T-helper 1 cell treated with Interleukin-12 subunit alpha and Interleukin-12 subunit beta and Interleukin-4 antibody, amounts not matched to agents 30 μg/mL and 1 μg/mL, for 36 hours (primary cell): ENCODE measurements around the gene RAD51D.
A peak's percentile ranks its signal among the peaks of the same experiment; 100 is the strongest.
"Not testable (repeated sequence)": the region's sequence is repeated elsewhere in the genome, so short reads cannot be mapped to it uniquely, and the experiment has no call there.

Experiments used
- H3K27ac Mint-ChIP-seq: one replicate; pipeline ENCODE4 v1.8.0; 2021; ENCODE audit warnings: mild to moderate bottlenecking, mixed read lengths
- H3K27me3 Mint-ChIP-seq: one replicate; pipeline ENCODE4 v1.8.0; 2021; ENCODE audit warnings: low read depth, mixed read lengths
- H3K36me3 Mint-ChIP-seq: one replicate; pipeline ENCODE4 v1.8.0; 2021; ENCODE audit warnings: low read depth, mixed read lengths
- H3K4me1 Mint-ChIP-seq: one replicate; pipeline ENCODE4 v1.8.0; 2021; ENCODE audit warnings: low read depth, mixed read lengths
- H3K4me3 Mint-ChIP-seq: one replicate; pipeline ENCODE4 v1.8.0; 2021; ENCODE audit warnings: mild to moderate bottlenecking, moderate library complexity, mixed read lengths
- H3K9me3 Mint-ChIP-seq: one replicate; pipeline ENCODE4 v1.8.0; 2021; ENCODE audit warnings: mixed read lengths

The RAD51D gene

GRCh38 chr17:35129154-35129972 lies 9.7 kb upstream of the RAD51D start:
- no peaks in the 10 kb centered on the region for H3K27me3 Mint-ChIP-seq
- H3K9me3 Mint-ChIP-seq, result no peaks in the 10 kb centered on the region
- no peak overlapping the region for H3K27ac Mint-ChIP-seq
- peaks cover 12% of the 10 kb centered on the region for H3K36me3 Mint-ChIP-seq
- peaks cover 5% of the 10 kb centered on the region for H3K4me1 Mint-ChIP-seq
- no peak overlapping the region for H3K4me3 Mint-ChIP-seq

- Mint-ChIP-seq H3K27ac (no peak overlapping the region), H3K36me3 (peaks cover 7% of the 10 kb centered on the region), H3K27me3 (no peaks in the 10 kb centered on the region), H3K4me1 (peaks cover 5% of the 10 kb centered on the region), H3K9me3 (no peaks in the 10 kb centered on the region), H3K4me3 (no peak overlapping the region)
Observed at GRCh38 chr17:35127751-35128514, 8.3 kb upstream of the RAD51D start.

GRCh38 chr17:35121315-35121714 lies 1.7 kb upstream of the RAD51D start, which contains the start of gene FNDC8:
TSS of gene FNDC8 (plus strand) at chr17:35121615. CDS start at chr17:35121694, 79 bp downstream.
- H3K27me3 Mint-ChIP-seq, result no peaks in the 10 kb centered on the region
- no peaks in the 10 kb centered on the region for H3K9me3 Mint-ChIP-seq
- H3K4me1 Mint-ChIP-seq, result peaks cover 23% of the 10 kb centered on the region
- peak within 1 kb of the TSS; percentile 2 for H3K4me3 Mint-ChIP-seq
- peak within 1 kb of the TSS; percentile 12 for H3K27ac Mint-ChIP-seq
- H3K36me3 Mint-ChIP-seq, result peaks cover 4% of the 10 kb centered on the region

GRCh38 chr17:35117984-35118383 lies 1.7 kb downstream of the RAD51D start:
- no peaks in the 10 kb centered on the region for H3K9me3 Mint-ChIP-seq
- peaks cover 32% of the 10 kb centered on the region for H3K4me1 Mint-ChIP-seq

GRCh38 chr17:35116845-35117244 lies 2.8 kb downstream of the RAD51D start:
- no peaks in the 10 kb centered on the region for H3K27me3 Mint-ChIP-seq
- H3K9me3 Mint-ChIP-seq, result no peaks in the 10 kb centered on the region
- no peak overlapping the region for H3K4me3 Mint-ChIP-seq
- H3K36me3 Mint-ChIP-seq, result peaks cover 11% of the 10 kb centered on the region
- H3K27ac Mint-ChIP-seq, result peak overlapping the region; percentile 15
- H3K4me1 Mint-ChIP-seq, result peaks cover 30% of the 10 kb centered on the region

More at GRCh38 chr17:35117984-35118383, 1.7 kb downstream of the RAD51D start:
- Mint-ChIP-seq H3K27ac (peak overlapping the region; percentile 82), H3K27me3 (no peaks in the 10 kb centered on the region), H3K4me3 (peak overlapping the region; percentile 88), H3K36me3 (peaks cover 10% of the 10 kb centered on the region)

- H3K4me3 Mint-ChIP-seq, H3K9me3 Mint-ChIP-seq, H3K4me1 Mint-ChIP-seq, H3K27ac Mint-ChIP-seq, H3K27me3 Mint-ChIP-seq: not testable (repeated sequence)
- peaks cover 17% of the 10 kb centered on the region for H3K36me3 Mint-ChIP-seq
Observed at GRCh38 chr17:35110791-35111190, 8.9 kb downstream of the RAD51D start.

GRCh38 chr17:35104844-35105450 lies 14.7 kb downstream of the RAD51D start:
- Mint-ChIP-seq H3K36me3 (peaks cover 37% of the 10 kb centered on the region), H3K9me3 (no peaks in the 10 kb centered on the region), H3K27ac (no peak overlapping the region), H3K4me3 (no peak overlapping the region), H3K4me1 (peaks cover 3% of the 10 kb centered on the region), H3K27me3 (no peaks in the 10 kb centered on the region)

- H3K4me3 Mint-ChIP-seq, result no peak overlapping the region
- H3K9me3 Mint-ChIP-seq, result no peaks in the 10 kb centered on the region
- peaks cover 3% of the 10 kb centered on the region for H3K4me1 Mint-ChIP-seq
- no peaks in the 10 kb centered on the region for H3K27me3 Mint-ChIP-seq
- peaks cover 42% of the 10 kb centered on the region for H3K36me3 Mint-ChIP-seq
- H3K27ac Mint-ChIP-seq, result no peak overlapping the region
Observed at GRCh38 chr17:35103271-35103670, 16.4 kb downstream of the RAD51D start.

GRCh38 chr17:35101725-35102124 lies 17.9 kb downstream of the RAD51D start:
- Mint-ChIP-seq H3K4me1 (no peaks in the 10 kb centered on the region), H3K27ac (no peak overlapping the region), H3K9me3 (no peaks in the 10 kb centered on the region), H3K36me3 (peaks cover 40% of the 10 kb centered on the region), H3K27me3 (no peaks in the 10 kb centered on the region), H3K4me3 (no peak overlapping the region)

GRCh38 chr17:35101036-35101435 lies 18.6 kb downstream of the RAD51D start:
- Mint-ChIP-seq H3K27ac (no peak overlapping the region), H3K27me3 (no peaks in the 10 kb centered on the region), H3K4me1 (no peaks in the 10 kb centered on the region), H3K36me3 (peaks cover 33% of the 10 kb centered on the region), H3K4me3 (no peak overlapping the region), H3K9me3 (no peaks in the 10 kb centered on the region)

- Mint-ChIP-seq H3K9me3 (no peaks in the 10 kb centered on the region), H3K4me1 (no peaks in the 10 kb centered on the region), H3K27ac (no peak overlapping the region), H3K27me3 (no peaks in the 10 kb centered on the region), H3K4me3 (no peak overlapping the region), H3K36me3 (peaks cover 23% of the 10 kb centered on the region)
Observed at GRCh38 chr17:35099908-35100307, 19.8 kb downstream of the RAD51D start.

GRCh38 chr17:35097776-35098175 lies 21.9 kb downstream of the RAD51D start:
- Mint-ChIP-seq H3K36me3 (peaks cover 21% of the 10 kb centered on the region), H3K4me1 (no peaks in the 10 kb centered on the region), H3K27me3 (no peaks in the 10 kb centered on the region), H3K4me3 (no peak overlapping the region), H3K9me3 (no peaks in the 10 kb centered on the region), H3K27ac (no peak overlapping the region)

GRCh38 chr17:35095741-35096140 lies 23.9 kb downstream of the RAD51D start:
- peaks cover 2% of the 10 kb centered on the region for H3K4me1 Mint-ChIP-seq
- no peak overlapping the region for H3K27ac Mint-ChIP-seq
- H3K36me3 Mint-ChIP-seq, result peaks cover 12% of the 10 kb centered on the region
- H3K9me3 Mint-ChIP-seq, result no peaks in the 10 kb centered on the region
- no peak overlapping the region for H3K4me3 Mint-ChIP-seq
- no peaks in the 10 kb centered on the region for H3K27me3 Mint-ChIP-seq

- H3K4me1 Mint-ChIP-seq, result peaks cover 7% of the 10 kb centered on the region
- H3K9me3 Mint-ChIP-seq, result no peaks in the 10 kb centered on the region
- peaks cover 9% of the 10 kb centered on the region for H3K36me3 Mint-ChIP-seq
- no peak overlapping the region for H3K4me3 Mint-ChIP-seq
- no peak overlapping the region for H3K27ac Mint-ChIP-seq
- H3K27me3 Mint-ChIP-seq, result no peaks in the 10 kb centered on the region
Observed at GRCh38 chr17:35094902-35095301, 24.8 kb downstream of the RAD51D start.
